Epithelial cell of esophagus (primary cell): ENCODE data around the gene RIN3.

Experiments
- DNase-seq: peaks from one replicate; pipeline ENCODE4 v3.0.0; 2010; ENCODE audit warnings: low read depth
- H3K4me3 ChIP-seq: 2 replicates; pipeline ENCODE4 v1.5.1; 2011; ENCODE audit warnings: mild to moderate bottlenecking, low read length, control low read depth
- CTCF ChIP-seq: IDR thresholded peaks from 2 replicates; pipeline ENCODE4 v1.5.1; 2011; ENCODE audit warnings: low read depth, mild to moderate bottlenecking, low read length, control low read depth, inconsistent platforms; ENCODE audit not compliant: insufficient read depth; ENCODE audit errors: missing control alignments

The RIN3 gene

GRCh38 chr14:92668276-92668973, 154.8 kb downstream of the RIN3 start:
- DNase-seq, result no peak
- no peak overlapping the region for H3K4me3 ChIP-seq
- no peak for TF ChIP-seq CTCF

- no peak for DNase-seq
- H3K4me3 ChIP-seq, result no peak overlapping the region
- peak; percentile 9 for TF ChIP-seq CTCF
Observed at GRCh38 chr14:92670160-92670559, 156.6 kb downstream of the RIN3 start.

GRCh38 chr14:92670643-92671366, 157.2 kb downstream of the RIN3 start:
- H3K4me3 ChIP-seq, result no peak overlapping the region
- no peak for TF ChIP-seq CTCF
- DNase-seq, result no peak

GRCh38 chr14:92673601-92674150, 160.1 kb downstream of the RIN3 start:
- DNase-seq, result no peak
- H3K4me3 ChIP-seq, result no peak overlapping the region
- no peak for TF ChIP-seq CTCF

- no peak for TF ChIP-seq CTCF
- DNase-seq, result no peak
- H3K4me3 ChIP-seq, result no peak overlapping the region
Observed at GRCh38 chr14:92675421-92675820, 161.8 kb downstream of the RIN3 start.

- no peak for TF ChIP-seq CTCF
- DNase-seq, result no peak
- H3K4me3 ChIP-seq, result no peak overlapping the region
Observed at GRCh38 chr14:92675976-92676375, 162.4 kb downstream of the RIN3 start.
